ENCODE data around the gene NCOA6.
"Not testable (repeated sequence)": the region's sequence is repeated elsewhere in the genome, so short reads cannot be mapped to it uniquely, and the experiment has no call there.

Gene NCOA6

GRCh38 chr20:34724172-34724571, 101.3 kb downstream of the NCOA6 start:
- Histone ChIP-seq H3K36me3 (ENCODE audit: control insufficient read depth, insufficient read depth, low read length) (no peaks in the 10 kb centered on the region), H3K27ac (ENCODE audit: low read length) (no peak overlapping the region), H3K9me3 (ENCODE audit: control insufficient read depth, insufficient read depth, low read length) (no peaks in the 10 kb centered on the region), H3K4me1 (ENCODE audit: control insufficient read depth, insufficient read depth, low read length) (no peaks in the 10 kb centered on the region), H3K4me3 (ENCODE audit: low read length) (no peak overlapping the region), H3K27me3 (ENCODE audit: control insufficient read depth, insufficient read depth, low read length) (no peaks in the 10 kb centered on the region)
- no CpG with 5 or more reads among the region's 3 CpGs for WGBS (ENCODE audit: insufficient coverage, insufficient read length)
- DNase-seq (ENCODE audit: low read depth, low spot score) = no peak

GRCh38 chr20:34722560-34722959, 102.9 kb downstream of the NCOA6 start:
- not testable (repeated sequence) for H3K36me3 ChIP-seq (ENCODE audit: control insufficient read depth, insufficient read depth, low read length); H3K4me3 ChIP-seq (ENCODE audit: low read length); H3K9me3 ChIP-seq (ENCODE audit: control insufficient read depth, insufficient read depth, low read length); H3K27ac ChIP-seq (ENCODE audit: low read length); H3K4me1 ChIP-seq (ENCODE audit: control insufficient read depth, insufficient read depth, low read length); DNase-seq (ENCODE audit: low read depth, low spot score); H3K27me3 ChIP-seq (ENCODE audit: control insufficient read depth, insufficient read depth, low read length)
- no CpG with 5 or more reads among the region's 3 CpGs for WGBS (ENCODE audit: insufficient coverage, insufficient read length)

- no peak overlapping the region for H3K4me3 ChIP-seq (ENCODE audit: low read length)
- WGBS (ENCODE audit: insufficient coverage, insufficient read length) = no CpG with 5 or more reads among the region's 2 CpGs
Observed at GRCh38 chr20:34720266-34720665, 105.2 kb downstream of the NCOA6 start.

DNA sequence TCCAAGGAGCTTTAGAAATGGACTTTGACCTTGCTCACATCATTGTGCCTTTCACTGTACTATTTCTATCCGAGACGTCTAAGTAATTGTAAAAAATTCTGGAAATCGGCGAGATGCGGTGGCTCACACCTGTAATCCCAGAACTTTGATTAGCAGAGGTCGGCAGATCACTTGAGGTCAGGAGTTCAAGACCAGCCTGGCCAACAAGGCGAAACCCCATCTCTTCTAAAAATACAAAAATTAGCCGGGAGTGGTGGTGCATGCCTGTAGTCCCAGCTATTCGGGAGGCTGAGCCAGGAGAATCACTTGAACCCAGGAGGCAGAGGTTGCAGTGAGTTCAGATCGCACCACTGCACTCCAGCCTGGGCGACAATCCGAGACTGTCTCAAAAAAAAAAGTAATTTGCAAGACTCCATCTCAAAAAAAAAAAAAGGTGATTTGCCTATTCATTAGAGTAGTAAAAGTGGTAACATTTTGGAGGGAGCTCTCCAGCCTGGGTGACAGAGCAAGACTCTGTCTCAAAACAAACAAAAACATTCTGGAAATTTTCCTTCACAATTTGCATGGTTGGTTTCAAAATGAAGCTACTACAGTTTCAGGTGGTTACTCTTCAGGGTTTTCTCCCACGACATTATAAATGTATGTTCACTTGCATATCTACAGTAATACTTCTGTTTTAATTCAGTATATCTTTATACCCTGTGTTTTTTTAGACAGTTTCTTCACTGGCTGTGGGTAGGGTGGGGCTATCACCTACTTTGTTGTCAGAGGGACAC, 106.0 kb downstream of the NCOA6 start:
- not testable (repeated sequence) for H3K9me3 ChIP-seq (ENCODE audit: control insufficient read depth, insufficient read depth, low read length); H3K4me3 ChIP-seq (ENCODE audit: low read length); H3K4me1 ChIP-seq (ENCODE audit: control insufficient read depth, insufficient read depth, low read length); H3K36me3 ChIP-seq (ENCODE audit: control insufficient read depth, insufficient read depth, low read length); H3K27me3 ChIP-seq (ENCODE audit: control insufficient read depth, insufficient read depth, low read length); H3K27ac ChIP-seq (ENCODE audit: low read length); DNase-seq (ENCODE audit: low read depth, low spot score)
- WGBS (ENCODE audit: insufficient coverage, insufficient read length) = no CpG with 5 or more reads among the region's 13 CpGs

More at GRCh38 chr20:34720266-34720665, 105.2 kb downstream of the NCOA6 start:
- no peaks in the 10 kb centered on the region for H3K36me3 ChIP-seq (ENCODE audit: control insufficient read depth, insufficient read depth, low read length)
- no peak overlapping the region for H3K27ac ChIP-seq (ENCODE audit: low read length)
- no peaks in the 10 kb centered on the region for H3K9me3 ChIP-seq (ENCODE audit: control insufficient read depth, insufficient read depth, low read length)
- no peaks in the 10 kb centered on the region for H3K27me3 ChIP-seq (ENCODE audit: control insufficient read depth, insufficient read depth, low read length)
- DNase-seq (ENCODE audit: low read depth, low spot score) = no peak
- H3K4me1 ChIP-seq (ENCODE audit: control insufficient read depth, insufficient read depth, low read length) = no peaks in the 10 kb centered on the region

- WGBS (ENCODE audit: insufficient coverage, insufficient read length) = no CpG with 5 or more reads among the region's 9 CpGs
- H3K27me3 ChIP-seq (ENCODE audit: control insufficient read depth, insufficient read depth, low read length) = no peaks in the 10 kb centered on the region
- H3K4me1 ChIP-seq (ENCODE audit: control insufficient read depth, insufficient read depth, low read length) = no peaks in the 10 kb centered on the region
- H3K27ac ChIP-seq (ENCODE audit: low read length) = no peak overlapping the region
- H3K4me3 ChIP-seq (ENCODE audit: low read length) = no peak overlapping the region
- H3K36me3 ChIP-seq (ENCODE audit: control insufficient read depth, insufficient read depth, low read length) = no peaks in the 10 kb centered on the region
- H3K9me3 ChIP-seq (ENCODE audit: control insufficient read depth, insufficient read depth, low read length) = no peaks in the 10 kb centered on the region
- DNase-seq (ENCODE audit: low read depth, low spot score) = no peak
Observed at GRCh38 chr20:34717230-34718095, 108.0 kb downstream of the NCOA6 start.

- no peaks in the 10 kb centered on the region for H3K36me3 ChIP-seq (ENCODE audit: control insufficient read depth, insufficient read depth, low read length)
- no peaks in the 10 kb centered on the region for H3K4me1 ChIP-seq (ENCODE audit: control insufficient read depth, insufficient read depth, low read length)
- no peaks in the 10 kb centered on the region for H3K27me3 ChIP-seq (ENCODE audit: control insufficient read depth, insufficient read depth, low read length)
- no peak overlapping the region for H3K4me3 ChIP-seq (ENCODE audit: low read length)
- no peaks in the 10 kb centered on the region for H3K9me3 ChIP-seq (ENCODE audit: control insufficient read depth, insufficient read depth, low read length)
- no peak for DNase-seq (ENCODE audit: low read depth, low spot score)
- no CpG with 5 or more reads among the region's 2 CpGs for WGBS (ENCODE audit: insufficient coverage, insufficient read length)
- H3K27ac ChIP-seq (ENCODE audit: low read length) = no peak overlapping the region
Observed at GRCh38 chr20:34716921-34717229, 108.6 kb downstream of the NCOA6 start.

GRCh38 chr20:34715384-34715783, 110.1 kb downstream of the NCOA6 start:
- no CpG with 5 or more reads among the region's 4 CpGs for WGBS (ENCODE audit: insufficient coverage, insufficient read length)
- DNase-seq (ENCODE audit: low read depth, low spot score) = no peak

DNA sequence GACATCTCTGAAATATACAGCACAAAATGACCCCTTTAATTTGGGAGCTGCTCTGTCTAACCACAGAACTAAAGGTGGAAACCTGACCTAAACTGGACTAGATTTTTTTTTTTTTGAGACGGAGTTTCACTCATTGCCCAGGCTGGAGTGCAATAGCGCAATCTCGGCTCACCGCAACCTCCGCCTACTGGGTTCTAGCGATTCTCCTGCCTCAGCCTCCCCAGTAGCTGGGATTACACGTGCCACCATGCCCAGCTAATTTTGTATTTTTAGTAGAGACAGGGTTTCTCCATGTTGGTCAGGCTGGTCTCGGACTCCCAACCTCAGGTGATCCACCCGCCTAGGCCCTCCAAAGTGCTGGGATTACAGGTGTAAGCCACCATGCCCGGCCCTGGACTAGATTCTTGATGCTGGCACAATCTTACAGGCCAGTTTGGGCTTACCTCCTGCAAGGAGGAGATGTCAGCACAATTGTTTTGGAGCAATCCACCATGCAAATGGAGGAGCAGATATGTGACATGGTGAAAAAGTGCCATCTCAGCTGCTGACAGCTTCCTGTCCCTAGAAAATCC, 111.4 kb downstream of the NCOA6 start:
- WGBS (ENCODE audit: insufficient coverage, insufficient read length) = no CpG with 5 or more reads among the region's 10 CpGs
- H3K36me3 ChIP-seq (ENCODE audit: control insufficient read depth, insufficient read depth, low read length); H3K27ac ChIP-seq (ENCODE audit: low read length); DNase-seq (ENCODE audit: low read depth, low spot score); H3K4me1 ChIP-seq (ENCODE audit: control insufficient read depth, insufficient read depth, low read length); H3K9me3 ChIP-seq (ENCODE audit: control insufficient read depth, insufficient read depth, low read length); H3K4me3 ChIP-seq (ENCODE audit: low read length): not testable (repeated sequence)
- peaks cover 12% of the 10 kb centered on the region; the same call in 1 of the 2 replicates for H3K27me3 ChIP-seq (ENCODE audit: control insufficient read depth, insufficient read depth, low read length)

More at GRCh38 chr20:34715384-34715783, 110.1 kb downstream of the NCOA6 start:
- no peaks in the 10 kb centered on the region for H3K36me3 ChIP-seq (ENCODE audit: control insufficient read depth, insufficient read depth, low read length)
- H3K27ac ChIP-seq (ENCODE audit: low read length) = no peak overlapping the region
- no peaks in the 10 kb centered on the region for H3K9me3 ChIP-seq (ENCODE audit: control insufficient read depth, insufficient read depth, low read length)
- H3K4me1 ChIP-seq (ENCODE audit: control insufficient read depth, insufficient read depth, low read length) = no peaks in the 10 kb centered on the region
- no peak overlapping the region for H3K4me3 ChIP-seq (ENCODE audit: low read length)
- peaks cover 8% of the 10 kb centered on the region; the same call in 1 of the 2 replicates for H3K27me3 ChIP-seq (ENCODE audit: control insufficient read depth, insufficient read depth, low read length)

- Histone ChIP-seq H3K27me3 (ENCODE audit: control insufficient read depth, insufficient read depth, low read length) (peaks cover 12% of the 10 kb centered on the region; the same call in 1 of the 2 replicates), H3K36me3 (ENCODE audit: control insufficient read depth, insufficient read depth, low read length) (no peaks in the 10 kb centered on the region), H3K9me3 (ENCODE audit: control insufficient read depth, insufficient read depth, low read length) (no peaks in the 10 kb centered on the region), H3K4me3 (ENCODE audit: low read length) (no peak overlapping the region), H3K27ac (ENCODE audit: low read length) (no peak overlapping the region), H3K4me1 (ENCODE audit: control insufficient read depth, insufficient read depth, low read length) (no peaks in the 10 kb centered on the region; the same call in 1 of the 2 replicates)
- no CpG with 5 or more reads among the region's 1 CpG for WGBS (ENCODE audit: insufficient coverage, insufficient read length)
- no peak for DNase-seq (ENCODE audit: low read depth, low spot score)
Observed at GRCh38 chr20:34713194-34713943, 112.1 kb downstream of the NCOA6 start.

Measured in iPS DF 6.9 (cell line).